ENCODE measurements around the gene PAEP.

PAEP gene

GRCh38 chr9:135551456-135551855 lies 10.1 kb upstream of the PAEP start:
- no peak overlapping the region for H3K4me3 ChIP-seq (ENCODE audit: low read depth, low read length)
- no peak for TF ChIP-seq CTCF (IDR thresholded peaks at IDR 0.05; ENCODE audit: borderline replicate concordance, insufficient read depth, low read depth, low read length)

- no peak overlapping the region for H3K4me3 ChIP-seq (ENCODE audit: low read depth, low read length)
- TF ChIP-seq CTCF (IDR thresholded peaks at IDR 0.05; ENCODE audit: borderline replicate concordance, insufficient read depth, low read depth, low read length), result no peak
These were observed 9.4 kb upstream of the PAEP start for GRCh38 chr9:135552021-135552697.

- H3K4me3 ChIP-seq (ENCODE audit: low read depth, low read length), result no peak overlapping the region
- TF ChIP-seq CTCF (IDR thresholded peaks at IDR 0.05; ENCODE audit: borderline replicate concordance, insufficient read depth, low read depth, low read length), result no peak
These were observed 8.8 kb upstream of the PAEP start for GRCh38 chr9:135552698-135553171.

- TF ChIP-seq CTCF (IDR thresholded peaks at IDR 0.05; ENCODE audit: borderline replicate concordance, insufficient read depth, low read depth, low read length), result no peak
These were observed 6.8 kb upstream of the PAEP start for GRCh38 chr9:135554718-135555117.

GRCh38 chr9:135555203-135555602 lies 6.4 kb upstream of the PAEP start:
- TF ChIP-seq CTCF (IDR thresholded peaks at IDR 0.05; ENCODE audit: borderline replicate concordance, insufficient read depth, low read depth, low read length), result no peak
- H3K4me3 ChIP-seq (ENCODE audit: low read depth, low read length), result no peak overlapping the region

More at GRCh38 chr9:135554718-135555117, 6.8 kb upstream of the PAEP start:
- H3K4me3 ChIP-seq (ENCODE audit: low read depth, low read length), result no peak overlapping the region

GRCh38 chr9:135555910-135556309 lies 5.6 kb upstream of the PAEP start:
- TF ChIP-seq CTCF (IDR thresholded peaks at IDR 0.05; ENCODE audit: borderline replicate concordance, insufficient read depth, low read depth, low read length), result no peak
- no peak overlapping the region for H3K4me3 ChIP-seq (ENCODE audit: low read depth, low read length)

- TF ChIP-seq CTCF (IDR thresholded peaks at IDR 0.05; ENCODE audit: borderline replicate concordance, insufficient read depth, low read depth, low read length), result no peak
- H3K4me3 ChIP-seq (ENCODE audit: low read depth, low read length), result no peak overlapping the region
These were observed 1.9 kb upstream of the PAEP start for GRCh38 chr9:135559606-135560005.

Measured in GM12875 (cell line).